HepG2 (cell line): ENCODE measurements around the gene CDCA5. TPM values are rescaled to one million over a fixed set of nuclear protein-coding genes. Genes with fewer than 3 reads are reported as not detected.

Source experiments
- ATAC-seq: fragments of 200-7000 bp; cut with Tn5 transposase; 3 replicates; pipeline ENCODE4 v1.9.1; 2020; ENCODE audit warnings: mild to moderate bottlenecking, moderate library complexity
- BruUV-seq: library from RNA; stranded (reverse); fragments of 400-500 nt; replicated peaks from 2 replicates; lab custom pipeline; 2021; lab: Mats Ljungman, UMichigan
- CTCF ChIA-PET: fragments of 300-600 bp; formaldehyde crosslinking; extraction: SDS; loops from one replicate; lab custom pipeline; 2021; ENCODE audit warnings: low total read pairs, inconsistent platforms, low intra/inter-chr PET ratio; lab: Yijun Ruan, JAX
- POLR2A ChIA-PET: fragments of 350-600 bp; sonication (Branson Sonifier 250); formaldehyde crosslinking; loops from one replicate; lab custom pipeline; 2020; ENCODE audit warnings: antibody characterized with exemption, inconsistent platforms; lab: Yijun Ruan, JAX
- DNase-seq: peaks from one replicate; pipeline ENCODE4 v3.0.0-alpha.2; 2015; ENCODE audit warnings: low spot score
- FAIRE-seq: peaks from 3 replicates; lab custom pipeline; 2011; peaks lifted over from hg19 to GRCh38; lab: Jason Lieb, UNC
- H2AFZ ChIP-seq: one replicate; pipeline ENCODE4 v1.6.1; 2011; ENCODE audit warnings: low read length, inconsistent platforms
- H3K27ac ChIP-seq: fragments of 300-600 bp; 3 replicates; pipeline ENCODE4 v1.8.0; 2011; ENCODE audit warnings: mixed run types, mild to moderate bottlenecking, mixed read lengths, low read length, inconsistent platforms; ENCODE audit not compliant: insufficient read depth; ENCODE audit errors: extremely low read length
- H3K27me3 ChIP-seq, 2 experiments: fragments of 200-600 bp in 1 of 2; 2 replicates in 1 of 2; 3 replicates in 1 of 2; pipeline versions ENCODE4 v1.6.0 to v1.8.0; 2011; ENCODE audit warnings: low read length in 2 of 2, mild to moderate bottlenecking in 2 of 2, moderate library complexity in 2 of 2, inconsistent platforms in 1 of 2; ENCODE audit not compliant: insufficient read depth in 2 of 2, control insufficient read depth in 1 of 2
- H3K36me3 ChIP-seq, 2 experiments: fragments of 200-600 bp in 1 of 2; replicated peaks in 1 of 2; 2 replicates in 1 of 2; 3 replicates in 1 of 2; pipeline versions ENCODE4 v1.5.1 to v1.8.0; 2011; ENCODE audit warnings: low read length in 2 of 2, inconsistent platforms in 1 of 2; ENCODE audit not compliant: insufficient read depth in 2 of 2, control insufficient read depth in 1 of 2
- H3K4me1 ChIP-seq: 2 replicates; pipeline ENCODE4 v1.5.1; 2012; ENCODE audit warnings: low read length, inconsistent platforms; ENCODE audit not compliant: insufficient read depth
- H3K4me2 ChIP-seq: 2 replicates; pipeline ENCODE4 v1.6.0; 2011; ENCODE audit warnings: low read depth, low read length, inconsistent platforms
- H3K4me3 ChIP-seq, 3 experiments: fragments of 200-600 bp in 1 of 3; sonication (generic), shearing (Covaris generic) in 1 of 3; replicated peaks in 1 of 3; 2 replicates each; pipeline ENCODE4 v1.5.1; 2011 to 2016; ENCODE audit warnings: low read length in 3 of 3, inconsistent platforms in 2 of 3, low read depth in 2 of 3, mild to moderate bottlenecking in 2 of 3, control low read depth in 1 of 3, mixed read lengths in 1 of 3; ENCODE audit not compliant: insufficient read depth in 1 of 3
- H3K79me2 ChIP-seq: one replicate; pipeline ENCODE4 v1.6.1; 2011; ENCODE audit warnings: low read length, inconsistent platforms; ENCODE audit not compliant: insufficient read depth
- H3K9ac ChIP-seq: 2 replicates; pipeline ENCODE4 v1.6.0; 2011; ENCODE audit warnings: mild to moderate bottlenecking, low read depth, low read length, inconsistent platforms; ENCODE audit not compliant: insufficient read depth
- H3K9me3 ChIP-seq: 2 replicates; pipeline ENCODE4 v1.5.1; 2012; ENCODE audit warnings: mild to moderate bottlenecking, low read length
- H4K20me1 ChIP-seq: 2 replicates; pipeline ENCODE4 v1.6.0; 2011; ENCODE audit warnings: inconsistent platforms, mild to moderate bottlenecking, low read length, moderate library complexity; ENCODE audit not compliant: insufficient read depth
- BRD4 ChIP-seq: sonication (generic); formaldehyde crosslinking; IDR thresholded peaks from 2 replicates; pipeline ENCODE4 v1.4.0; 2020; ENCODE audit warnings: missing genetic modification reagents
- LCORL ChIP-seq, 2 experiments: fragments of 450-650 bp in 1 of 2; sonication (generic) in 1 of 2; formaldehyde crosslinking in 1 of 2; IDR thresholded peaks; 2 replicates each; pipeline versions ENCODE4 v1.5.0 to v1.6.1; 2017 to 2020; ENCODE audit warnings: antibody characterized with exemption in 1 of 2, missing genetic modification reagents in 1 of 2
- POLR2A ChIP-seq, 2 experiments: IDR thresholded peaks; 2 replicates each; pipeline ENCODE4 v1.6.1; 2011; ENCODE audit warnings: low read depth in 2 of 2, low read length in 2 of 2, mild to moderate bottlenecking in 1 of 2, moderate library complexity in 1 of 2; ENCODE audit not compliant: insufficient read depth in 1 of 2
- SOX13 ChIP-seq, 3 experiments: fragments of 450-650 bp in 1 of 3; sonication (generic) in 1 of 3; formaldehyde crosslinking in 1 of 3; IDR thresholded peaks in 2 of 3; conservative IDR thresholded peaks in 1 of 3; 2 replicates each; pipeline versions ENCODE4 v1.5.0 to v1.6.1; 2016 to 2020; ENCODE audit warnings: antibody characterized with exemption in 1 of 3, mild to moderate bottlenecking in 1 of 3, missing compliant biosample characterization in 1 of 3, missing genetic modification reagents in 1 of 3, moderate library complexity in 1 of 3
- ZEB1 ChIP-seq: IDR thresholded peaks from 2 replicates; pipeline ENCODE4 v1.6.1; 2012; ENCODE audit warnings: mild to moderate bottlenecking, low read depth, inconsistent platforms; ENCODE audit not compliant: insufficient replicate concordance
- ZNF33B ChIP-seq: sonication (generic); formaldehyde crosslinking; IDR thresholded peaks from 2 replicates; pipeline ENCODE4 v1.5.1; 2020; ENCODE audit warnings: mild to moderate bottlenecking, missing genetic modification reagents
- ZNF354B ChIP-seq: sonication (generic); formaldehyde crosslinking; IDR thresholded peaks from 2 replicates; pipeline ENCODE4 v1.8.0; 2022; ENCODE audit warnings: mild to moderate bottlenecking, missing genetic modification reagents
- ZNF784 ChIP-seq: sonication (generic); formaldehyde crosslinking; IDR thresholded peaks from 2 replicates; pipeline ENCODE4 v1.5.1; 2020; ENCODE audit warnings: missing genetic modification reagents, mild to moderate bottlenecking, borderline replicate concordance
- WGBS: methylation state at CpG from one replicate; pipeline ENCODE4 v1.1.6; 2017; ENCODE audit warnings: low lambda C conversion rate; 5-methylcytosine and 5-hydroxymethylcytosine counted together
- in situ Hi-C: cut with HindIII; loops from 2 replicates; pipeline ENCODE4 v1.10.0; 2017; ENCODE audit warnings: low pct_unique_long_range_greater_than_20kb; ENCODE audit not compliant: extremely low pct_ligation_motif_present
- intact Hi-C: fragments of 100-400 bp; cut with micrococcal nuclease; formaldehyde crosslinking; loops from one replicate; pipeline ENCODE4 v1.10.0; 2022; ENCODE audit not compliant: unreplicated experiment
- polyA plus RNA-seq, 8 experiments: library from polyadenylated mRNA; depleted of rRNA in 3 of 8; stranded (reverse) in 7 of 8; unstranded in 1 of 8; fragments of >200 nt; fragmentation: Illumina TruSeq in 4 of 8; extraction: Trizol in 4 of 8; gene quantifications; 2 replicates each; pipeline versions ENCODE4 v1.2.1 to v1.2.3, GENCODE V29; 2011 to 2016; ENCODE audit warnings: low read depth in 4 of 8, missing spikeins in 1 of 8, mixed read lengths in 1 of 8; ENCODE audit not compliant: insufficient read depth in 1 of 8
- total RNA-seq, 5 experiments: library from RNA; depleted of rRNA; stranded (reverse); fragments of >200 nt; fragmentation: Illumina TruSeq; extraction: Trizol; gene quantifications; 2 replicates each; pipeline ENCODE4 v1.2.3, GENCODE V29; 2016; ENCODE audit warnings: low read depth in 1 of 5

Gene CDCA5
- total and polyA plus RNA-seq, 2 of the 13 experiments (the other 11 are each of a cell fraction or from before 2014, with no cell fraction given): 13.5 to 50.6 TPM

GRCh38 chr11:65084598-65085375 lies 947 bp upstream of the CDCA5 start:
- H3K9me3 ChIP-seq: no peaks in the 10 kb centered on the region
- peak overlapping the region; percentile 83 for H3K27ac ChIP-seq
- peak overlapping the region; percentile 93 for H3K4me2 ChIP-seq
- TF ChIP-seq POLR2A (IDR thresholded peaks at IDR 0.05; ENCODE audit: insufficient read depth in 1 of 2, low read depth in 2 of 2, low read length in 2 of 2) (peak in 1 of 2 experiments; percentile 33; a peak in 1 of 4 replicates), ZNF33B (CRISPR knock-in tag) (0 out of 2 replicates have a peak, but pooled peaks have one; percentile 10), LCORL (IDR thresholded peaks at IDR 0.05) (no peak), LCORL (CRISPR knock-in tag; IDR thresholded peaks at IDR 0.05) (0 out of 2 replicates have a peak, but pooled peaks have one; percentile 6), ZEB1 (no peak), BRD4 (no peak), ZNF354B (CRISPR knock-in tag) (0 out of 2 replicates have a peak, but pooled peaks have one; percentile 23), ZNF784 (CRISPR knock-in tag) (peak; percentile 10; the same call in 1 of the 2 replicates), SOX13 (IDR thresholded peaks at IDR 0.05) (no peak), SOX13 (CRISPR knock-in tag; conservative IDR thresholded peaks at IDR 0.05 in 1 of 2, IDR thresholded peaks at IDR 0.05 in 1 of 2) (no peak)
- TSS peak; percentile 69 for BruUV-seq
- H3K36me3 ChIP-seq: peaks cover 19 to 28% of the 10 kb centered on the region in 2 experiments
- H3K4me3 ChIP-seq: peak overlapping the region; percentile 70 to 99 (median 87)
- H4K20me1 ChIP-seq: no peaks in the 10 kb centered on the region
- ChIA-PET CTCF (no interaction called here), POLR2A (no interaction called here)
- H3K9ac ChIP-seq: peak overlapping the region; percentile 95
- peaks cover 33% of the 10 kb centered on the region for H3K4me1 ChIP-seq
- 15% methylated on average over 13 of the region's 23 CpGs for WGBS
- intact Hi-C loops: no loop called here
- H2AFZ ChIP-seq: no peak overlapping the region
- peaks cover 31% of the 10 kb centered on the region for H3K79me2 ChIP-seq
- peak; percentile 8 for FAIRE-seq
- no peaks in the 10 kb centered on the region; a peak in 1 of 5 replicates for H3K27me3 ChIP-seq
- no peak for DNase-seq
- in situ Hi-C loops: no loop called here
- peak; percentile 10 for ATAC-seq
